HL-60/S4 treated with phorbol 12-myristate 13-acetate at 8.2 ng/mL for 4 days and 3 days (cell line): Measurements from ENCODE around the gene DPYSL5.

Experiments
- in situ Hi-C: fragments of 300-500 bp; cut with MboI; formaldehyde crosslinking; loops from 2 replicates; pipeline ENCODE4 v1.15.0; 2022; ENCODE audit warnings: low sequenced_read_pairs

Gene DPYSL5

GRCh38 chr2:26924731-26925099, 76.8 kb downstream of the DPYSL5 start:
- in situ Hi-C loops = loop anchor here (25.0 kb wide), 1 partner anchor 87 kb away; the partner anchor contains the start of gene DPYSL5

- in situ Hi-C loops = loop anchor here (25.0 kb wide), 1 partner anchor 88 kb away; the partner anchor contains the start of gene DPYSL5
Measured at GRCh38 chr2:26925100-26925791, 77.3 kb downstream of the DPYSL5 start.

GRCh38 chr2:26927221-26927620, 79.3 kb downstream of the DPYSL5 start:
- in situ Hi-C loops = loop anchor here (25.0 kb wide), 1 partner anchor 90 kb away; the partner anchor contains the start of gene DPYSL5

GRCh38 chr2:26932974-26933373, 85.0 kb downstream of the DPYSL5 start:
- in situ Hi-C loops = loop anchor here (25.0 kb wide), 1 partner anchor 96 kb away; the partner anchor contains the start of gene DPYSL5

GRCh38 chr2:26933431-26934334, 85.8 kb downstream of the DPYSL5 start:
- in situ Hi-C loops = loop anchor here (25.0 kb wide), 1 partner anchor 96 kb away; the partner anchor contains the start of gene DPYSL5

GRCh38 chr2:26934335-26934724, 86.4 kb downstream of the DPYSL5 start:
- in situ Hi-C loops = loop anchor here (25.0 kb wide), 1 partner anchor 97 kb away; the partner anchor contains the start of gene DPYSL5

GRCh38 chr2:26934985-26935384, 87.1 kb downstream of the DPYSL5 start:
- in situ Hi-C loops = loop anchor here (25.0 kb wide), 1 partner anchor 98 kb away; the partner anchor contains the start of gene DPYSL5

GRCh38 chr2:26936855-26937254, 88.9 kb downstream of the DPYSL5 start:
- in situ Hi-C loops = loop anchor here (25.0 kb wide), 1 partner anchor 100 kb away; the partner anchor contains the start of gene DPYSL5

GRCh38 chr2:26938399-26939118, 90.6 kb downstream of the DPYSL5 start:
- in situ Hi-C loops = loop anchor here (25.0 kb wide), 1 partner anchor 101 kb away; the partner anchor contains the start of gene DPYSL5

GRCh38 chr2:26940001-26940400, 92.1 kb downstream of the DPYSL5 start:
- in situ Hi-C loops = loop anchor here (25.0 kb wide), 1 partner anchor 103 kb away; the partner anchor contains the start of gene DPYSL5

- in situ Hi-C loops = loop anchor here (25.0 kb wide), 1 partner anchor 104 kb away; the partner anchor contains the start of gene DPYSL5
Measured at GRCh38 chr2:26941486-26941885, 93.6 kb downstream of the DPYSL5 start.

- in situ Hi-C loops = loop anchor here (25.0 kb wide), 1 partner anchor 105 kb away; the partner anchor contains the start of gene DPYSL5
Measured at GRCh38 chr2:26942543-26943295, 94.8 kb downstream of the DPYSL5 start.

GRCh38 chr2:26945991-26946750, 98.2 kb downstream of the DPYSL5 start:
- in situ Hi-C loops = loop anchor here (25.0 kb wide), 1 partner anchor 109 kb away; the partner anchor contains the start of gene DPYSL5

- in situ Hi-C loops = loop anchor here (25.0 kb wide), 1 partner anchor 110 kb away; the partner anchor contains the start of gene DPYSL5
Measured at GRCh38 chr2:26946841-26947784, 99.2 kb downstream of the DPYSL5 start.

GRCh38 chr2:26948800-26949199, 100.9 kb downstream of the DPYSL5 start:
- in situ Hi-C loops = loop anchor here (25.0 kb wide), 1 partner anchor 111 kb away; the partner anchor contains the start of gene DPYSL5

- in situ Hi-C loops = no loop called here
Measured at GRCh38 chr2:26950246-26950645, 102.3 kb downstream of the DPYSL5 start.

- in situ Hi-C loops = no loop called here
Measured at GRCh38 chr2:26951236-26951635, 103.3 kb downstream of the DPYSL5 start.
